Heart right ventricle (tissue), 16 donors: ENCODE measurements around the gene MSL3B.

Experiments
- ATAC-seq, 8 donors: fragments of 200-7000 bp; cut with Tn5 transposase; one replicate each; pipeline ENCODE4 v1.9.1; 2020; ENCODE audit warnings: mild to moderate bottlenecking in 8 of 8, moderate library complexity in 8 of 8, moderate number of reproducible peaks in 1 of 8
- DNase-seq, 2 donors: peaks; one replicate each; pipeline ENCODE4 v3.0.0-alpha.2; 2020
- H3K27ac ChIP-seq, 10 donors: fragments of 200-600 bp; sonication (generic) in 2 of 10; one replicate each; pipeline versions ENCODE4 v1.5.0 to v1.8.0; 2020 to 2022; ENCODE audit warnings: mild to moderate bottlenecking in 3 of 10
- H3K27me3 ChIP-seq, 7 donors: fragments of 200-600 bp; one replicate each; pipeline ENCODE4 v1.8.0; 2021 to 2022; ENCODE audit warnings: mild to moderate bottlenecking in 2 of 7
- H3K36me3 ChIP-seq, 9 donors: fragments of 200-600 bp; sonication (generic) in 1 of 9; one replicate each; pipeline versions ENCODE4 v1.5.0 to v1.8.0; 2020 to 2022; ENCODE audit warnings: mild to moderate bottlenecking in 2 of 9
- H3K4me1 ChIP-seq, 9 donors: fragments of 200-600 bp; sonication (generic) in 1 of 9; one replicate each; pipeline versions ENCODE4 v1.5.0 to v1.8.0; 2020 to 2022; ENCODE audit warnings: mild to moderate bottlenecking in 4 of 9
- H3K4me3 ChIP-seq, 10 donors: fragments of 200-600 bp; sonication (generic) in 2 of 10; one replicate each; pipeline versions ENCODE4 v1.5.0 to v1.8.0; 2020 to 2022; ENCODE audit warnings: mild to moderate bottlenecking in 7 of 10, moderate library complexity in 2 of 10
- H3K9me3 ChIP-seq, 11 donors: fragments of 200-600 bp in 10 of 11; sonication (generic) in 2 of 11; one replicate each; pipeline versions ENCODE4 v1.5.0 to v1.8.0; 2013 to 2022; ENCODE audit warnings: mild to moderate bottlenecking in 2 of 11, control low read depth in 1 of 11, moderate library complexity in 1 of 11
- CTCF ChIP-seq, 9 donors: fragments of 200-600 bp; sonication (generic) in 2 of 9; IDR thresholded peaks; one replicate each; pipeline versions ENCODE4 v1.5.0 to v1.8.0; 2021 to 2022; ENCODE audit warnings: antibody characterized with exemption in 9 of 9, mild to moderate bottlenecking in 5 of 9, moderate library complexity in 1 of 9
- WGBS, 2 donors: extraction: QIAGEN DNeasy Blood & Tissue Kit; methylation state at CpG; one replicate each; pipeline ENCODE4 v1.1.7; 2013; ENCODE audit warnings: inconsistent platforms in 1 of 2; 5-methylcytosine and 5-hydroxymethylcytosine counted together
- intact Hi-C, 10 donors: fragments of 100-400 bp; cut with DNase I; formaldehyde crosslinking; loops; one replicate each; pipeline versions ENCODE4 v1.11.1 to v1.14.2; 2022
- donor health status: Arrhythmogenic right ventricular cardiomyopathy.
- donor health status: ischemic (EF 13 %, LVEDD 7.1; RV severe dilation, severe dysfunction).
- donor health status: healthy with polysubstance abuse.
- donor health status: DM: no; HTN: yes; CAD: no.
- donor health status: DM: no; HTN: no; CAD: no.
- donor health status: ischemic (EF 25% LVEDD 6.9; RV normal size, moderate dysfunction).
- donor health status: ischemic (EF 25% LVEDD 5.7; RV mildly dilated, moderate dysfunction).
- donor health status: healthy.
- donor health status: DM: yes; HTN: yes; CAD: no.
- donor health status: Ischemic cardiomyopathy.
- donor health status: ischemic (EF 35%, LVEDD 5.7; RV mildly dilated, moderate dysfunction).
- donor health status: nonischemic (EF 11% LVEDD 7.7; RV severe dilation, severe dysfunction).
- donor health status: DM: yes; HTN: yes; CAD: no.
- donor health status: PGD.
- donor health status: ischemic (EF 29% LVEDD 5.4; RV normal size, mild dysfunction).
- donor health status: nonischemic (EF 23%, LVEDD 6.1; RV moderate dilation, normal function).

Gene MSL3B

GRCh38 chr2:233832869-233833311 lies 35.3 kb downstream of the MSL3B start:
- no peak for ATAC-seq
- H3K36me3 ChIP-seq = peaks cover 0 to 39% (median 0%) of the 10 kb centered on the region in 9 donors
- intact Hi-C loops = no loop called here
- 58% methylated on average over 7 of the region's 7 CpGs for WGBS, 2 donors
- no peaks in the 10 kb centered on the region for H3K4me1 ChIP-seq
- H3K27ac ChIP-seq = no peak overlapping the region
- H3K9me3 ChIP-seq = no peaks in the 10 kb centered on the region
- TF ChIP-seq CTCF (IDR thresholded peaks at IDR 0.05) = no peak
- DNase-seq = no peak
- H3K27me3 ChIP-seq = peaks cover 0 to 10% (median 0%) of the 10 kb centered on the region in 7 donors
- no peak overlapping the region for H3K4me3 ChIP-seq

- Histone ChIP-seq H3K4me3 (no peak overlapping the region), H3K36me3 (peaks cover 0 to 35% (median 0%) of the 10 kb centered on the region in 9 donors), H3K27me3 (peaks cover 0 to 10% (median 0%) of the 10 kb centered on the region in 7 donors), H3K4me1 (no peaks in the 10 kb centered on the region), H3K9me3 (no peaks in the 10 kb centered on the region), H3K27ac (no peak overlapping the region)
- 71 to 77% methylated on average over 9 of the region's 9 CpGs for WGBS, 2 donors
- no peak for ATAC-seq
- intact Hi-C loops = no loop called here
- no peak for DNase-seq
- TF ChIP-seq CTCF (IDR thresholded peaks at IDR 0.05) = no peak
Observed at GRCh38 chr2:233832414-233832813, 35.8 kb downstream of the MSL3B start.

GRCh38 chr2:233831861-233832260 lies 36.3 kb downstream of the MSL3B start:
- Histone ChIP-seq H3K4me3 (no peak overlapping the region), H3K27ac (no peak overlapping the region), H3K9me3 (peaks cover 0 to under 1% (median 0%) of the 10 kb centered on the region in 11 donors), H3K36me3 (peaks cover 0 to 29% (median 0%) of the 10 kb centered on the region in 9 donors), H3K4me1 (no peaks in the 10 kb centered on the region), H3K27me3 (peaks cover 0 to 10% (median 0%) of the 10 kb centered on the region in 7 donors)
- intact Hi-C loops = no loop called here
- WGBS, 2 donors = 88 to 95% methylated on average over 6 of the region's 6 CpGs
- ATAC-seq (no peak), DNase-seq (no peak)
- TF ChIP-seq CTCF (IDR thresholded peaks at IDR 0.05) = no peak

GRCh38 chr2:233831011-233831721 lies 37.0 kb downstream of the MSL3B start:
- Histone ChIP-seq H3K4me3 (no peak overlapping the region), H3K36me3 (peaks cover 0 to 22% (median 0%) of the 10 kb centered on the region in 9 donors), H3K27ac (no peak overlapping the region), H3K4me1 (no peaks in the 10 kb centered on the region), H3K27me3 (peaks cover 0 to 10% (median 0%) of the 10 kb centered on the region in 7 donors), H3K9me3 (peaks cover 0 to 8% (median 0%) of the 10 kb centered on the region in 11 donors)
- TF ChIP-seq CTCF (IDR thresholded peaks at IDR 0.05) = no peak
- 63 to 72% methylated on average over 14 of the region's 14 CpGs for WGBS, 2 donors
- intact Hi-C loops = no loop called here
- ATAC-seq (no peak), DNase-seq (no peak)
